DMS53 (cell line): ENCODE results near the gene GMPS.
"Not testable (repeated sequence)": the region's sequence is repeated elsewhere in the genome, so short reads cannot be mapped to it uniquely, and the experiment has no call there.

Source experiments
- DNase-seq: peaks from one replicate; lab custom pipeline; 2025; lab: John Stamatoyannopoulos, UW

Gene GMPS

GRCh38 chr3:155941354-155941753 lies 70.9 kb downstream of the GMPS start:
- DNase-seq, result no peak

GRCh38 chr3:155944081-155944480 lies 73.6 kb downstream of the GMPS start:
- no peak for DNase-seq

- DNase-seq, result peak; percentile 4
Observed at GRCh38 chr3:155946178-155946577, 75.7 kb downstream of the GMPS start.

- DNase-seq, result no peak
Observed at GRCh38 chr3:155948476-155948875, 78.0 kb downstream of the GMPS start.

GRCh38 chr3:155949453-155950217 lies 79.2 kb downstream of the GMPS start:
- DNase-seq, result no peak

- peak; percentile 49 for DNase-seq
Observed at GRCh38 chr3:155956508-155957411, 86.3 kb downstream of the GMPS start.

GRCh38 chr3:155957412-155957880 lies 87.0 kb downstream of the GMPS start:
- DNase-seq, result peak; percentile 70

GRCh38 chr3:155958676-155959075 lies 88.2 kb downstream of the GMPS start:
- DNase-seq, result no peak

- no peak for DNase-seq
Observed at GRCh38 chr3:155960060-155960459, 89.6 kb downstream of the GMPS start.

GRCh38 chr3:155961044-155961443 lies 90.6 kb downstream of the GMPS start:
- not testable (repeated sequence) for DNase-seq

GRCh38 chr3:155963570-155963969 lies 93.1 kb downstream of the GMPS start:
- peak; percentile 12 for DNase-seq

GRCh38 chr3:155970398-155970797 lies 99.9 kb downstream of the GMPS start:
- no peak for DNase-seq

GRCh38 chr3:155972885-155973584 lies 102.6 kb downstream of the GMPS start:
- no peak for DNase-seq

GRCh38 chr3:155978324-155978723 lies 107.9 kb downstream of the GMPS start:
- DNase-seq, result no peak

GRCh38 chr3:155979746-155980145 lies 109.3 kb downstream of the GMPS start:
- DNase-seq, result no peak

GRCh38 chr3:155981669-155982068 lies 111.2 kb downstream of the GMPS start:
- DNase-seq, result no peak

GRCh38 chr3:155983834-155984474 lies 113.5 kb downstream of the GMPS start:
- DNase-seq, result no peak

- no peak for DNase-seq
Observed at GRCh38 chr3:155984791-155985417, 114.5 kb downstream of the GMPS start.

GRCh38 chr3:155989536-155989935 lies 119.1 kb downstream of the GMPS start:
- no peak for DNase-seq

- no peak for DNase-seq
Observed at GRCh38 chr3:155991212-155991611, 120.8 kb downstream of the GMPS start.

- no peak for DNase-seq
Observed at GRCh38 chr3:155991847-155992246, 121.4 kb downstream of the GMPS start.
